GM21390 (cell line): ENCODE data around the gene LAMTOR4.

ENCODE experiments used
- ATAC-seq: cut with Tn5 transposase; IDR thresholded peaks from one replicate; pipeline ENCODE4 v1.9.1; 2021; ENCODE audit not compliant: unreplicated experiment

LAMTOR4 gene

GRCh38 chr7:100148559-100149328, at the start of gene LAMTOR4:
Gene LAMTOR4 (plus strand): TSS chr7:100148918. CDS start chr7:100148973, 55 bp downstream.
- peak; percentile 98 for ATAC-seq

- ATAC-seq, result no peak
Observed at GRCh38 chr7:100099452-100099851, 49.3 kb upstream of the LAMTOR4 start.

- peak; percentile 63 for ATAC-seq
Observed at GRCh38 chr7:100100420-100101015, 48.2 kb upstream of the LAMTOR4 start.

- peak; percentile 75 for ATAC-seq
Observed at GRCh38 chr7:100101016-100101862, 47.5 kb upstream of the LAMTOR4 start, which contains the start of the genes AP4M1 and MCM7. Gene AP4M1 (plus strand): TSS chr7:100101643. CDS start chr7:100101715, 72 bp downstream. Gene MCM7 (minus strand): TSS chr7:100101397. CDS start chr7:100101294, 103 bp downstream.

- no peak for ATAC-seq
Observed at GRCh38 chr7:100102950-100103840, 45.5 kb upstream of the LAMTOR4 start.

GRCh38 chr7:100105534-100105933, 43.2 kb upstream of the LAMTOR4 start:
- no peak for ATAC-seq

GRCh38 chr7:100106633-100107032, 42.1 kb upstream of the LAMTOR4 start:
- no peak for ATAC-seq

- no peak for ATAC-seq
Observed at GRCh38 chr7:100107125-100107737, 41.5 kb upstream of the LAMTOR4 start.

GRCh38 chr7:100107890-100108289, 40.8 kb upstream of the LAMTOR4 start:
- ATAC-seq, result no peak

GRCh38 chr7:100109521-100110163, 39.1 kb upstream of the LAMTOR4 start:
- ATAC-seq, result no peak

GRCh38 chr7:100111156-100111555, 37.6 kb upstream of the LAMTOR4 start:
- no peak for ATAC-seq

GRCh38 chr7:100111914-100112313, 36.8 kb upstream of the LAMTOR4 start:
- ATAC-seq, result no peak

GRCh38 chr7:100115026-100115425, 33.7 kb upstream of the LAMTOR4 start:
- no peak for ATAC-seq

GRCh38 chr7:100118388-100119071, 30.2 kb upstream of the LAMTOR4 start:
- ATAC-seq, result no peak

- ATAC-seq, result peak; percentile 64
Observed at GRCh38 chr7:100119072-100119969, 29.4 kb upstream of the LAMTOR4 start, which contains the start of the genes CNPY4 and TAF6. Gene CNPY4 (plus strand): TSS chr7:100119634. CDS start chr7:100119745, 111 bp downstream. Gene TAF6 (minus strand): TSS chr7:100119358. CDS start chr7:100114209, 5,149 bp downstream.

- peak; percentile 36 for ATAC-seq
Observed at GRCh38 chr7:100119970-100120732, 28.6 kb upstream of the LAMTOR4 start.

- no peak for ATAC-seq
Observed at GRCh38 chr7:100120733-100121036, 28.0 kb upstream of the LAMTOR4 start.
